Measurements from ENCODE around the gene TNS2.
"Not testable (repeated sequence)": the region's sequence is repeated elsewhere in the genome, so short reads cannot be mapped to it uniquely, and the experiment has no call there.

- not testable (repeated sequence) for TF ChIP-seq CTCF (conservative IDR thresholded peaks at IDR 0.05; ENCODE audit: low read depth, low read length); EZH2 (IDR thresholded peaks at IDR 0.05; ENCODE audit: low read length, unreplicated experiment); EZH2phosphoT487 (IDR thresholded peaks at IDR 0.05; ENCODE audit: borderline replicate concordance, low read length)
These were observed 22.9 kb upstream of the TNS2 start for GRCh38 chr12:53027014-53027413.

All from PC-3 (cell line).